D341Med (cell line): ENCODE measurements around the gene NRDE2.

Experiments
- DNase-seq: peaks from one replicate; pipeline ENCODE4 v3.0.0; 2012; ENCODE audit warnings: low spot score

Gene NRDE2

GRCh38 chr14:90296641-90297040, 35.1 kb downstream of the NRDE2 start:
- no peak for DNase-seq

DNA sequence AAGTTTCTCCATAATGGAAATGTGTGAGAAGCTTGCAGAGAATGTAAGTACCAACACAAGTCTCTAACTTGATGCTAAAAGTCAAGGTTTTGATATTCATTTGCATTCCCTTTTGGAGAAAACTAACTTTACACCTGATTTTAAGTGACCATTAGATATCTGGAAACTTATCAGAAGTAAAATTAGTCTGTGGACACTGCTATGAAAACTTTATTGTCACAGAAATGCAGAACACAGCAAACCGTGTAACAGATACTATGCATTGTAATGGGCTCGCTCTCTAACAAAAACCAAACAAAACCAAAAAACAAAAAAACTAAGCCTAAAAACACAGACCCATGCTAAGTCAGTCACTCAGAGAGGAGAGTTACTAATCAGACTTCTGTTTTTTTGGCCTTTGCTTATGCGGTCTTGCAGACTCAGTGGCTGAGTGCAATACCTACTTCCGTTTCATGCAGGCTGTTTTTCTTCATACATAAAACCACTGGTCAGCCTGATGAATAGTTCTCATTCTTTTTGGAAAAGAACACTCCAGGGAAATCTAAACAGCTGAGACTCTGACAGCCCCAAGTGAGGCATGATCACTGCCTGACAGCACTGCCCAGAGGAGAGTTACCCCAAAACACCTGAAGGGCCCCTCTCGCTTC, 35.7 kb downstream of the NRDE2 start:
- DNase-seq = no peak

DNA sequence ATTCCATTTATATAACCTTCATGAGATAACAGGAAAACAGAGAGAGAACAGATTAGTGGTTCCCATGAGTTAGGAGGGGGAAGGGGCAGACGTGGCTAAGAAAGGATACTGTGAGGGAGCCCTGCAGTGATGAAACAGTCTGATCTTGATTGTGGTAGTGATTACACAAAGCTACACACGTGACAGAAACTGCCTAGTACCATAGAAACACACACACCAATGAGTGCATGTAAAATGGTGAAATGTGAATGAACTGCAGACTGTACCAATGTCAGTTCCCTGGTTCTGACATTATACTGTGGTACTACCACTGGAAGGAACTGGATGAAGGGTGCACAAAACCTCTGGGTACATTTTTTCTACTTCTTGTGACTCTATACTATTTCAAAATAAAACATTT, 36.9 kb downstream of the NRDE2 start:
- DNase-seq = no peak

- DNase-seq = no peak
Measured at GRCh38 chr14:90293766-90294730, 37.7 kb downstream of the NRDE2 start.

DNA sequence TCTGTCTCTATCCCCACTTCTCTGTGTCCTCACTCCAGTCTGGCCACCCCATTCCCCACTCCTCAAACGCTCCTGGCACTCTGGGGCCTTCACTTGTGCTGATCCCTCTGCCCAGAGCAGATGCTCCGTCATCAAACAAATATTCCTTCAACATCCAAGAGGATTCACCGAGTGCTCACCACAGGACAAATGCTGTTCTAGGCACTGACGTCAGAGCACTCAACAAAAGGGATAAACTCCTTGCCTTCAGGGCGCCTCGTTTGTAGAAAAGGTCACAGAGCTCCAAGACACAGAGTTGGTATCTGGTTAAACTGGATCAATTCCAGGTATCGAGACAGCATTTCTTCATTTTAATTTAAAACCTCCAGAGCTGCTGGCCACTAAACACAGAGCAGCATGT, 40.0 kb downstream of the NRDE2 start:
- DNase-seq = no peak

GRCh38 chr14:90290337-90291011, 41.3 kb downstream of the NRDE2 start:
- DNase-seq = no peak

- DNase-seq = peak; percentile 46
Measured at GRCh38 chr14:90288651-90289355, 42.9 kb downstream of the NRDE2 start.

DNA sequence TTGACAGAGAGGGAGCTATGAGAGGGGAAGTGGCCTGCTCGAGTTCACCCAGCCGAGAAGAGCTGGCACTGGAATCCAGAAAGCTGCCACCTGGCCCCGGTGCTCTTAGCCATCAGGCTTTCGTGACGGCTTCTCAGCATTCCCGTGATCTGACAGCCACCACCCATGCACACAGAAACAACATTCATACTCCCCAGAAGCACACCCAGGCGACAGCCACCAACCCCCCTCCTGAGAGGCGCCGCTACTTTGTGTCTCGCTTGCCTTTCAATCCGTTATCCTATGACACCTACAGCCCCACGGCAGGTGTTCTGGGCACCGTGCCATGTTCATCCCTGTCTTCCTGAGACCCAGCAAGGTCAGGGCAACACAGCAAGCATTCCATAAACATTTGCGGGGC, 44.0 kb downstream of the NRDE2 start:
- DNase-seq = peak; percentile 26

- DNase-seq = no peak
Measured at GRCh38 chr14:90281756-90282155, 50.0 kb downstream of the NRDE2 start.

DNA sequence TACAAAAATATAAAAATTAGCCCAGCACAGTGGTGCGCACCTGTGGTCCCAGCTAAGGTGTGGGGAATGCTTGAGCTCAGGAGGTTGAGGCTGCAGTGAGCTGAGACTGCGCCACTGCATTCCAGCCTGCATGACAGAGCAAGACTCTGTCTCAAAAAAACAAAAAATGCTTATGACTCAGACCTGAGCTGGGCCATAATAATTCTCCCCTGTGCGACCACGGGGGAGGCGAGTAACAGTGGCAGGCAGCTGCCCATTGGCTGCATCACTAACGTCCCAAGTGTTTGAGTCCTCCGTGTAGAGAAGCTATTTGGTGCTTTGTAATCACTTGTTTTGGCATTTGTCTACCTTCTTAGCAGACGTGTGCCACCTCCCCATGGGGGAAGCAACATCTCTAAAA, 50.5 kb downstream of the NRDE2 start:
- no peak for DNase-seq

- no peak for DNase-seq
Measured at GRCh38 chr14:90280096-90280495, 51.6 kb downstream of the NRDE2 start.

DNA sequence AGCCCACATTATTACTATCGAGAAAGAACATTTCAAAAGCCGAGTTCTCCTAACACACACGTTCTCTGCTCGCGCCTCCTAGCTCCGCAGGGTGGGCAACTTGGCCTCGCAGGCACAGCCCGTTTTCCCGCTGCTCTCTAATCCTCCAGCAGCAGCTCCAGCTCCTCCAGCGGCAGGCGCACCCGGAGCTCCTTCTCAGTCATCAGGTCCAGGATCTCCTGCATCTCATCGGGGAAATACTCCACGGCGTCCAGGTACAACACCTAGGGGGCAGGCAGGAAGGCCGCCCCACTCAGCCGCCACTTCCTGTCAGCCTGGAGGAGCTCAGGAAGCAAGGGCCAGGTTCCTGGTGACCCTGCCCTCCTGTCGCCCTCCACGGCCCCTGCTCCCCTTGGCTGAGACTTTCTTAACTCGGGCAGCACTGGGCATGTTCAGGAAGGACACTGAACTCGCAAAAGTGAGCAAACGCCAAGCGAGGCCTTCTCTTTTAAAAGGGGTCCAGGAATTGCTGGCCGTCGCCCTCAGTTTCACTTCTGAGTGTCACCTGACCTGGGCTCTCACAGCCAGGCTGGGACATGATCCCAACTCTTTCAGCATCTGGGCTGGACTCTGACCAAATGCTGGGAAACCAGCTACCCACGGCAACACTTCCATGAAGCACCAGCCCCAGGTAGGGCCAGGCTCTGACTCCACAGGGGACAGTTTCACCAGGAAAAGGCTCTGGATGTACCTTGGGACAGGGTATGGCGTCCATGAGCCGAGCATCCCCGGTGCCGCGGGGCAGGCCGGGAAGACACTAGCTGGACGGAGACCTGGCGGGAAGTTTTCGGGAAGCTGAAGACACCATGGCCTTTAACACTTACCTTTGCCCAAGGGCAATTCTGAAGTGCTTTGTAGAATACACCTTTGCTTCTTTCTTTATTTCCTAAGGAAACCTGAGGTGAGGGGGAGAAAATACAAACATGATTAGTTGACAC, 53.3 kb downstream of the NRDE2 start:
- DNase-seq = no peak

- no peak for DNase-seq
Measured at GRCh38 chr14:90277581-90278198, 54.1 kb downstream of the NRDE2 start.

DNA sequence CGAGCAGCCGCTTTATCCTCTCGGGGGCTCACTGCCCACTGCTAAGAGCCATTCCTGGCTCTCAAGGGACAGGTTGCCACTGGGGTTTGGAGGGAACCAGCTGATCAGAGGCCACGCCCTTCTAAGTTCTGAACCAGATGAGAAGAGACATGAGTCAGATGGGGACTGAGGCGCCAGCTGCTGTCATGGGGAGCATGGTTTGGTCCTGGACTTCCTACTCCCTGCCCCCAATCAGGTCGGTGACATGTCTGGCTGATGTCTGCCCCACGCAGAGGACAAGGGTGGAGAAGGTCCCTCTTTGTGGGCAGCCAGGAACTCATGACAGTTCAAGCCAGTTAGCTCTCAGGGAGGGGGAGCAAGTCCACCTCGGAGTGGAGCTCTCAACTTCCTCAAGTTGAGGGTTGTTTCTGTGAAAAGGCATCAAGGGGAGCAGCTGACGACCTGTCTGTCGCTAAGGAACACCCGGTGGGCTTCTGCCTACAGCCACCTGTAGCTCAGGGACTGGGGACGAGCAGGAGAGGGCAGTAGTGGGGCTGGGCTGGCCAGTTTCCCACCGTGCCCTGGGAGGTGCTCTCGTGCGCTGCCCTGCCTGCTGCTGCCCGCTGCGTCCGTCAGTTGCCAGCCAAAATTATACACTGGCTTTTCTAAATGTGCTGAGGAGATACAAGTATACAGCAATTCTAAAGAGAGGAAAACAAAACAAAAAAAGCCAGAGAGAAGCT, 54.9 kb downstream of the NRDE2 start:
- no peak for DNase-seq

- DNase-seq = no peak
Measured at GRCh38 chr14:90275820-90276219, 55.9 kb downstream of the NRDE2 start.

DNA sequence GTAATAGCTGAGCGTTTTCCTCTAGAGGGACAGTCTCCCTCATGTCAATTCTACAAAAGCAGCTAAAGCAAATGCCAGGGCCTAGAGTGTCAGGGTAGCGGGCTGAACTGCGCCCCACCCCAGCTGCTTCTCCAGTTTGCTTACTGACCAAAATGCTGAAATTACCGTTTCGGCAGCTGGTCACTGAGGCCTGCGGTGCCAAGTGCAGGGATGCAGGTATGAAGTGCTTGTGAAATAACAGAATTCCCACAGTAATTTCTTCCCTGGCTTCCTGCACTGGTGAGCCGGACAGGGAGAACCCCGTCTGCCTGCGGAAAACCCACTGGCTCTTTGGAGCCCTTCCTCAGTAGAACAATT, 56.3 kb downstream of the NRDE2 start:
- no peak for DNase-seq

DNA sequence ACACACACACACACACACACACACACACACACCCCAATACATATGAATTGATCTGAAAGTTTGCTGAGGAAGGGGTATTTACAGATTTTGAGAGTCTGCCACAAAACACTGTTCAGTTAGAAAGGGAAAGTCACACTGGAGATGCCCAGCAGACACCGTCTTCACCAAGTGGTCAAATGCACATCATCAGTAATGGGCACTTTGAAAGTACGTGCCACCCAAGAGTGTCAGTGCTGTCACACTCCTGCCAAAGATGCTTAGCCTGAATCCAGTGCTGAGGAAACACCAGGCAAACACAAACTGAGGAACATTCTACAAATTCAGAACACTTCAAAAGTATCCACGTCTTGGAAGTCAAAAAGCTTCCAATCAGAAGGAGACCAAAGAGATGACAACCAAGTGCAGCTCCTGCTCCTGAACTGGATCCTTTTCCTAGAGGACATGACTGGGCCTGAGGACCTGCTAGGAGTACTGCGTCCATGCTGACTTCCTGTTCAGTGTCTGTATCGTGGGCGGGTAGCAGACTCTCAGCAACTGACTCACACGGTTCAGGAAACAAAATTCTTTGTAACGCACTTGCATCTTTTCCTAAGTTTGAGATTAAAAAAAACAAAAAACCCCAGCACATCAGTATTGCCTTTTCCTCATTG, 56.8 kb downstream of the NRDE2 start:
- DNase-seq = no peak

GRCh38 chr14:90274019-90274418, 57.7 kb downstream of the NRDE2 start:
- no peak for DNase-seq

DNA sequence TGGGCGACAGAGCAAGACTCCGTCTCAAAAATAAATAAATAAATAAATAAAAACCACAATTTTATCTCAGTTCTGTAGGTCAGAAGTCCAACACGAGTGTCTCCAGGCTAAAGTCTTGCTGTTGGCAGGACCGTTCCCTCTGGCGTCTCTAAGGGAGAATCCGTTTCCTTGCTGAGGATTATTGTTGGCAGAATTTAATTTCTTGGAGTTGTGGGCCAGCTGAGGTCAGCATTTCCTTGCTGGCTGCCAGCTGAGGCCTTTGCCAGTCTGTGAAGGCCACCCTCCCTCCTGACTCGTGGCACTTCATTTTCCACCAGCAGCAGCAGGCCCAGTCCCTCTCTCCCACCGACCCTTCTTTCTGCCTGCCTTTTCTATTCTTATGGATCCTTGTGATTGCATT, 58.2 kb downstream of the NRDE2 start:
- peak; percentile 8 for DNase-seq
